Kidney (tissue), 14 donors: ENCODE results near the gene AGFG1. TPM values are rescaled to one million over a fixed set of nuclear protein-coding genes. Genes with fewer than 3 reads are reported as not detected.

Source experiments
- DNase-seq, 5 donors: peaks; one replicate each; pipeline ENCODE4 v3.0.0-alpha.2; 2013 to 2020
- FAIRE-seq: peaks from 2 replicates; lab custom pipeline; 2012; peaks lifted over from hg19 to GRCh38; lab: Jason Lieb, UNC
- H3K27ac ChIP-seq, 2 donors: one replicate each; pipeline ENCODE4 v1.7.0; 2013; ENCODE audit warnings: low read depth in 2 of 2, low read length in 2 of 2, inconsistent platforms in 1 of 2
- H3K27me3 ChIP-seq: one replicate; pipeline ENCODE4 v1.7.1; 2013; ENCODE audit warnings: low read length, inconsistent platforms; ENCODE audit not compliant: control insufficient read depth, insufficient read depth
- H3K36me3 ChIP-seq, 3 donors: one replicate each; pipeline versions ENCODE4 v1.7.0 to v1.7.1; 2013; ENCODE audit warnings: low read length in 3 of 3, control low read depth in 1 of 3, inconsistent platforms in 1 of 3; ENCODE audit not compliant: insufficient read depth in 3 of 3, control insufficient read depth in 2 of 3
- H3K4me1 ChIP-seq, 3 donors: one replicate each; pipeline versions ENCODE4 v1.7.0 to v1.7.1; 2013; ENCODE audit warnings: low read length in 3 of 3, inconsistent platforms in 1 of 3, low read depth in 1 of 3; ENCODE audit not compliant: control insufficient read depth in 2 of 3, insufficient read depth in 2 of 3
- H3K4me3 ChIP-seq, 3 donors: one replicate each; pipeline versions ENCODE4 v1.7.0 to v1.8.1; 2013; ENCODE audit warnings: low read length in 3 of 3, control low read depth in 1 of 3, inconsistent platforms in 1 of 3
- H3K9ac ChIP-seq, 3 donors: one replicate each; pipeline versions ENCODE4 v1.7.0 to v1.7.1; 2013; ENCODE audit warnings: low read length in 3 of 3, control low read depth in 1 of 3, inconsistent platforms in 1 of 3
- H3K9me3 ChIP-seq, 3 donors: one replicate each; pipeline versions ENCODE4 v1.7.0 to v1.7.1; 2013; ENCODE audit warnings: low read length in 3 of 3, control low read depth in 1 of 3, inconsistent platforms in 1 of 3; ENCODE audit not compliant: control insufficient read depth in 2 of 3, insufficient read depth in 1 of 3
- intact Hi-C: fragments of 100-400 bp; cut with DNase I; formaldehyde crosslinking; loops from one replicate; pipeline ENCODE4 v1.11.1; 2022
- polyA plus RNA-seq: library from polyadenylated mRNA; stranded (reverse); fragments of 350-450 nt; fragmentation: Illumina TruSeq; extraction: RNeasy Lipid Tissue Mini Kit (QIAGEN cat#74804); gene quantifications from one replicate; pipeline ENCODE4 v1.2.3, GENCODE V29; 2014; ENCODE audit warnings: low read depth, low replicate concordance; ENCODE audit not compliant: insufficient read depth
- total RNA-seq: library from RNA; stranded (reverse); fragmentation: NEBNext Ultra II Directional; extraction: Animal tissue kit (Norgen Biotek cat#: 25700); gene quantifications from one replicate; pipeline ENCODE4 v1.2.1, GENCODE V29; 2021
- TF ChIP-seq, protein P1 (sequence below): IDR thresholded peaks from 3 replicates; pipeline ENCODE4 v1.5.1; 2012; ENCODE audit warnings: mild to moderate bottlenecking, moderate library complexity, borderline replicate concordance; ENCODE audit not compliant: insufficient read depth; ENCODE audit errors: extremely low read depth
- donor health status: control.
- donor health status: control.
- donor health status: control.
- donor health status: control.
- donor health status: control.
- donor health status: DM: yes; HTN: yes; CAD: no.
- donor health status: Normal renal cell carcinoma (clear cell type).

Gene AGFG1
- total and polyA plus RNA-seq, 2 donors from 2014 or later: 36.6 to 98.9 TPM

DNA sequence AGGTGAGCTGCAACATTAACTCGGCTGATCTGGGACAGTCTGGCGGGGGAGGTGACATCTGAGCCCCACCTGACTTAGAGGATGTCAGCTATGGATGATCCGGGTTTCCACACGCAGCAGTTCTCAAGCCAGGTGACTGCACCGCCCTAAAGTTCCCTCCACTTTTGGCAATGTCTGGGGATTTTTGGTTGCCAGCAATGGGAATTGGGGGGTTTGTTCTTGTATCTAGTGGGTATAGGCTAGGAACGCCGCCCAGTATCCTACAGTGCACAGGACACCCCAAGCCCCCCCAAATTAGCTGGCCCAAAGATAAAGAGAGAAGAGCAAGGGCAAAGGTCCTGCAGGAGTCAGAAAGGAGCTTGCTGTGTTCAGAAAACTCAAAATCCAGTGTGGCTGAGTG, 544 bp upstream of the AGFG1 start:
- no peak for FAIRE-seq
- TF ChIP-seq, protein P1, sequence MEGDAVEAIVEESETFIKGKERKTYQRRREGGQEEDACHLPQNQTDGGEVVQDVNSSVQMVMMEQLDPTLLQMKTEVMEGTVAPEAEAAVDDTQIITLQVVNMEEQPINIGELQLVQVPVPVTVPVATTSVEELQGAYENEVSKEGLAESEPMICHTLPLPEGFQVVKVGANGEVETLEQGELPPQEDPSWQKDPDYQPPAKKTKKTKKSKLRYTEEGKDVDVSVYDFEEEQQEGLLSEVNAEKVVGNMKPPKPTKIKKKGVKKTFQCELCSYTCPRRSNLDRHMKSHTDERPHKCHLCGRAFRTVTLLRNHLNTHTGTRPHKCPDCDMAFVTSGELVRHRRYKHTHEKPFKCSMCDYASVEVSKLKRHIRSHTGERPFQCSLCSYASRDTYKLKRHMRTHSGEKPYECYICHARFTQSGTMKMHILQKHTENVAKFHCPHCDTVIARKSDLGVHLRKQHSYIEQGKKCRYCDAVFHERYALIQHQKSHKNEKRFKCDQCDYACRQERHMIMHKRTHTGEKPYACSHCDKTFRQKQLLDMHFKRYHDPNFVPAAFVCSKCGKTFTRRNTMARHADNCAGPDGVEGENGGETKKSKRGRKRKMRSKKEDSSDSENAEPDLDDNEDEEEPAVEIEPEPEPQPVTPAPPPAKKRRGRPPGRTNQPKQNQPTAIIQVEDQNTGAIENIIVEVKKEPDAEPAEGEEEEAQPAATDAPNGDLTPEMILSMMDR: no peak
- intact Hi-C loops: no loop called here
- H3K9ac ChIP-seq: no peak overlapping the region
- H3K36me3 ChIP-seq: no peaks in the 10 kb centered on the region
- H3K4me3 ChIP-seq: no peak overlapping the region
- DNase-seq: peak in 2 of 5 donors; percentile 51 to 69
- no peaks in the 10 kb centered on the region for H3K9me3 ChIP-seq
- peaks cover 0 to 12% (median 9%) of the 10 kb centered on the region in 3 donors for H3K4me1 ChIP-seq
- H3K27ac ChIP-seq: no peak overlapping the region
- H3K27me3 ChIP-seq: no peaks in the 10 kb centered on the region

DNA sequence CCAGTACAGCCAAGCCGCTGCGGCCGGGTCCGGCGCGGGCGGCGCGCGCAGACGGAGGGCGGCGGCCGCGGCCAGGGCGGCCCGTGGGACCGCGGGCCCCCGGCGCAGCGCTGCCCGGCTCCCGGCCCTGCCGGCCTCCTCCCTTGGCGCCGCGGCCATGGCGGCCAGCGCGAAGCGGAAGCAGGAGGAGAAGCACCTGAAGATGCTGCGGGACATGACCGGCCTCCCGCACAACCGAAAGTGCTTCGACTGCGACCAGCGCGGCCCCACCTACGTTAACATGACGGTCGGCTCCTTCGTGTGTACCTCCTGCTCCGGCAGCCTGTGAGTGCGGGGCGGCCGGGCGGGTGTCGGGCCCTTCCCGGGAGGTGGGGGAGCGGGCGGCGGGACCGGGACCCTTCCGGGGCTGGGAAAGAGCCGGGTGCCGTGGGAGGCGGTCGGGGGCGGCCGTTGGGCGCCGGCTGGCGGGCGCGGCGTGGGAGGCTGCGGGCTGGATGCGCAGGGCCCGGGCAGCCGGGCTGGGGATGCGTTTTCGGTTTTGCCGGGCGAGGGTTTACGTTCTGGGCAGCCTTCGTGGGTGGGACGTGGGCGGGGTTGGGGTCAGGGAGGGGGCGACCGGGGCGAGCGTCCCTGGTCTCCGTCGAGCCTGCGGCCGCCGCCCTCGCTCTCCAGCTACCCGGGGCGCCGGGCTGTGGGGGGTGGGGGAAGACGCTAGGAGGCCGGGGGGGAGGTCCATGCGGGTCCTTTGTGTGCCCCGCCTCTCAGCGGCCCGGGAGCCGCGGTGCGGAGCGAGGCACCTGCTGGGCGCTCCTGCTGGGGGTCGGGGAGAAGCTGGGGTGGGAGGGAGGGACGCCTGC, 537 bp downstream of the AGFG1 start:
- peak; percentile 62 to 82 (median 82) for DNase-seq
- H3K27me3 ChIP-seq: no peaks in the 10 kb centered on the region
- H3K9ac ChIP-seq: peak overlapping the region in 1 of 3 donors; percentile 21
- no peak for FAIRE-seq
- intact Hi-C loops: no loop called here
- no peaks in the 10 kb centered on the region for H3K9me3 ChIP-seq
- peak overlapping the region; percentile 64 to 84 (median 82) for H3K4me3 ChIP-seq
- H3K4me1 ChIP-seq: peaks cover 0 to 16% (median 9%) of the 10 kb centered on the region in 3 donors
- H3K36me3 ChIP-seq: no peaks in the 10 kb centered on the region
- TF ChIP-seq, protein P1: no peak
- H3K27ac ChIP-seq: peak overlapping the region; percentile 73 to 83

DNA sequence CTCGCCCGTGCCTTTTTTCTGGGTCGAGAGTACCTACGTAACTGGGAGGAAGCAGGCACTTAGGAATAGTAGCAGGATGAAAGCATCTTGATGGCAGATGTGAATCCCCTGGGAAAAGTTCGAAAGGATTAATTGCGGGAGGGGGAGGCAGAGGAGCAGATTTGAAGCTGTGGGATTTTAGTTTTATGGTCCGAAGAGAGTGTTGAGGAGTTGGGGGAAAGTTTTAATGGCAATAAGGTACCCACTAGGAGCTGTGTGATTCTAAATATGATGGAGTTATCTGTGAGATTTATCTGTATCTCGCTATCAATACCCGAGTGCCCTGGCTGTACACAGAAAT, 1.1 kb downstream of the AGFG1 start:
- H3K4me3 ChIP-seq: peak overlapping the region; percentile 56 to 84 (median 82)
- H3K9me3 ChIP-seq: no peaks in the 10 kb centered on the region
- peak overlapping the region; percentile 32 to 37 for H3K27ac ChIP-seq
- no peaks in the 10 kb centered on the region for H3K27me3 ChIP-seq
- no peaks in the 10 kb centered on the region for H3K36me3 ChIP-seq
- TF ChIP-seq, protein P1: no peak
- DNase-seq (no peak), FAIRE-seq (no peak)
- peaks cover 0 to 16% (median 9%) of the 10 kb centered on the region in 3 donors for H3K4me1 ChIP-seq
- H3K9ac ChIP-seq: peak overlapping the region; percentile 21 to 81 (median 41)
- intact Hi-C loops: no loop called here
